Liver (tissue), 3 donors: Measurements from ENCODE around the gene SPECC1.

Experiments
- FOXA2 ChIP-seq: IDR thresholded peaks from 2 replicates; pipeline ENCODE4 v1.6.1; 2016; ENCODE audit warnings: antibody characterized with exemption
- GABPA ChIP-seq, 2 donors: IDR thresholded peaks in 1 of 2; conservative IDR thresholded peaks in 1 of 2; 2 replicates each; pipeline ENCODE4 v1.6.1; 2016; ENCODE audit warnings: antibody characterized with exemption in 2 of 2, mild to moderate bottlenecking in 1 of 2, moderate library complexity in 1 of 2
- NR2F2 ChIP-seq: IDR thresholded peaks from 2 replicates; pipeline ENCODE4 v1.6.1; 2016; ENCODE audit warnings: antibody characterized with exemption
- RXRA ChIP-seq, 2 donors: IDR thresholded peaks; 2 replicates each; pipeline ENCODE4 v1.6.1; 2017 to 2018; ENCODE audit warnings: antibody characterized with exemption in 2 of 2, mild to moderate bottlenecking in 1 of 2
- TAF1 ChIP-seq: conservative IDR thresholded peaks from 2 replicates; pipeline ENCODE4 v1.6.1; 2016; ENCODE audit warnings: antibody characterized with exemption, mild to moderate bottlenecking
- TF ChIP-seq, protein P1 (sequence below): fragments of 150-350 bp; IDR thresholded peaks from 2 replicates; pipeline ENCODE4 v1.5.1; 2017; ENCODE audit warnings: improper control_type of control experiment, low read depth, low read length; ENCODE audit not compliant: missing input control
- TF ChIP-seq, protein P2 (sequence below): IDR thresholded peaks from 2 replicates; pipeline ENCODE4 v1.6.1; 2016; ENCODE audit warnings: antibody characterized with exemption, mild to moderate bottlenecking
- TF ChIP-seq, protein P3 (sequence below): IDR thresholded peaks from 2 replicates; pipeline ENCODE4 v1.6.1; 2016; ENCODE audit warnings: antibody characterized with exemption
- donor health status: healthy.
- donor health status: healthy.

DNA sequence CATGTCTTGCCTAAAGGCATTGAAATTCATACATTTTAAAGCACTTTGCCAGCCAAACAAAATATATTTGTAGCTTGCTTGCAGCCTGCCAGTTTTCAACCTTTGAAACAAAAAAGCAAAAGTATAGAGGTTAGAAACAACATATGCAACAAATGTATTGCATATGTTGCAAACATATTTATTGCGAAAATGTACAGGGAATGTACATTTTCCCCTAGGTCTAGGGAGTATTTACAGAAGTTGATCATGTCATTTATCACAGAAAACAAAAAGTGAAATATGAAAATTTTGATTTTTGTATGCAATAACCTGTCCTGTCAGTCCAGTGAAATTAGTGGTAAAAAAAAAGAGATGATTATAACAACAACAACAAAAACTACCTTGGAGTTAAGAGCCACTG, 171.5 kb downstream of the SPECC1 start:
- TF ChIP-seq, protein P1, sequence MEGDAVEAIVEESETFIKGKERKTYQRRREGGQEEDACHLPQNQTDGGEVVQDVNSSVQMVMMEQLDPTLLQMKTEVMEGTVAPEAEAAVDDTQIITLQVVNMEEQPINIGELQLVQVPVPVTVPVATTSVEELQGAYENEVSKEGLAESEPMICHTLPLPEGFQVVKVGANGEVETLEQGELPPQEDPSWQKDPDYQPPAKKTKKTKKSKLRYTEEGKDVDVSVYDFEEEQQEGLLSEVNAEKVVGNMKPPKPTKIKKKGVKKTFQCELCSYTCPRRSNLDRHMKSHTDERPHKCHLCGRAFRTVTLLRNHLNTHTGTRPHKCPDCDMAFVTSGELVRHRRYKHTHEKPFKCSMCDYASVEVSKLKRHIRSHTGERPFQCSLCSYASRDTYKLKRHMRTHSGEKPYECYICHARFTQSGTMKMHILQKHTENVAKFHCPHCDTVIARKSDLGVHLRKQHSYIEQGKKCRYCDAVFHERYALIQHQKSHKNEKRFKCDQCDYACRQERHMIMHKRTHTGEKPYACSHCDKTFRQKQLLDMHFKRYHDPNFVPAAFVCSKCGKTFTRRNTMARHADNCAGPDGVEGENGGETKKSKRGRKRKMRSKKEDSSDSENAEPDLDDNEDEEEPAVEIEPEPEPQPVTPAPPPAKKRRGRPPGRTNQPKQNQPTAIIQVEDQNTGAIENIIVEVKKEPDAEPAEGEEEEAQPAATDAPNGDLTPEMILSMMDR: no peak
- TF ChIP-seq FOXA2 (no peak), RXRA (IDR thresholded peaks at IDR 0.05) (no peak), NR2F2 (no peak), TAF1 (no peak), GABPA (IDR thresholded peaks at IDR 0.05 in 1 of 2, conservative IDR thresholded peaks at IDR 0.05 in 1 of 2) (no peak)
- TF ChIP-seq, protein P2, sequence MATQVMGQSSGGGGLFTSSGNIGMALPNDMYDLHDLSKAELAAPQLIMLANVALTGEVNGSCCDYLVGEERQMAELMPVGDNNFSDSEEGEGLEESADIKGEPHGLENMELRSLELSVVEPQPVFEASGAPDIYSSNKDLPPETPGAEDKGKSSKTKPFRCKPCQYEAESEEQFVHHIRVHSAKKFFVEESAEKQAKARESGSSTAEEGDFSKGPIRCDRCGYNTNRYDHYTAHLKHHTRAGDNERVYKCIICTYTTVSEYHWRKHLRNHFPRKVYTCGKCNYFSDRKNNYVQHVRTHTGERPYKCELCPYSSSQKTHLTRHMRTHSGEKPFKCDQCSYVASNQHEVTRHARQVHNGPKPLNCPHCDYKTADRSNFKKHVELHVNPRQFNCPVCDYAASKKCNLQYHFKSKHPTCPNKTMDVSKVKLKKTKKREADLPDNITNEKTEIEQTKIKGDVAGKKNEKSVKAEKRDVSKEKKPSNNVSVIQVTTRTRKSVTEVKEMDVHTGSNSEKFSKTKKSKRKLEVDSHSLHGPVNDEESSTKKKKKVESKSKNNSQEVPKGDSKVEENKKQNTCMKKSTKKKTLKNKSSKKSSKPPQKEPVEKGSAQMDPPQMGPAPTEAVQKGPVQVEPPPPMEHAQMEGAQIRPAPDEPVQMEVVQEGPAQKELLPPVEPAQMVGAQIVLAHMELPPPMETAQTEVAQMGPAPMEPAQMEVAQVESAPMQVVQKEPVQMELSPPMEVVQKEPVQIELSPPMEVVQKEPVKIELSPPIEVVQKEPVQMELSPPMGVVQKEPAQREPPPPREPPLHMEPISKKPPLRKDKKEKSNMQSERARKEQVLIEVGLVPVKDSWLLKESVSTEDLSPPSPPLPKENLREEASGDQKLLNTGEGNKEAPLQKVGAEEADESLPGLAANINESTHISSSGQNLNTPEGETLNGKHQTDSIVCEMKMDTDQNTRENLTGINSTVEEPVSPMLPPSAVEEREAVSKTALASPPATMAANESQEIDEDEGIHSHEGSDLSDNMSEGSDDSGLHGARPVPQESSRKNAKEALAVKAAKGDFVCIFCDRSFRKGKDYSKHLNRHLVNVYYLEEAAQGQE: no peak
- TF ChIP-seq, protein P3, sequence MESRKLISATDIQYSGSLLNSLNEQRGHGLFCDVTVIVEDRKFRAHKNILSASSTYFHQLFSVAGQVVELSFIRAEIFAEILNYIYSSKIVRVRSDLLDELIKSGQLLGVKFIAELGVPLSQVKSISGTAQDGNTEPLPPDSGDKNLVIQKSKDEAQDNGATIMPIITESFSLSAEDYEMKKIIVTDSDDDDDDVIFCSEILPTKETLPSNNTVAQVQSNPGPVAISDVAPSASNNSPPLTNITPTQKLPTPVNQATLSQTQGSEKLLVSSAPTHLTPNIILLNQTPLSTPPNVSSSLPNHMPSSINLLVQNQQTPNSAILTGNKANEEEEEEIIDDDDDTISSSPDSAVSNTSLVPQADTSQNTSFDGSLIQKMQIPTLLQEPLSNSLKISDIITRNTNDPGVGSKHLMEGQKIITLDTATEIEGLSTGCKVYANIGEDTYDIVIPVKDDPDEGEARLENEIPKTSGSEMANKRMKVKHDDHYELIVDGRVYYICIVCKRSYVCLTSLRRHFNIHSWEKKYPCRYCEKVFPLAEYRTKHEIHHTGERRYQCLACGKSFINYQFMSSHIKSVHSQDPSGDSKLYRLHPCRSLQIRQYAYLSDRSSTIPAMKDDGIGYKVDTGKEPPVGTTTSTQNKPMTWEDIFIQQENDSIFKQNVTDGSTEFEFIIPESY: no peak
